Stomach (tissue), 4 donors: ENCODE measurements around the gene MEOX2.

Experiments
- EP300 ChIP-seq: sonication (generic); formaldehyde crosslinking; IDR thresholded peaks from one replicate; pipeline ENCODE4 v1.6.1; 2017; ENCODE audit warnings: antibody characterized with exemption
- TF ChIP-seq, protein P1 (sequence below), 7 experiments: fragments of 450-650 bp in 4 of 7; fragments of 200-600 bp in 3 of 7; sonication (generic) in 3 of 7; IDR thresholded peaks; one replicate each; pipeline ENCODE4 v1.5.1; 2016 to 2019; ENCODE audit warnings: antibody characterized with exemption in 7 of 7, control low read depth in 2 of 7, mild to moderate bottlenecking in 1 of 7

- TF ChIP-seq EP300, result no peak
- TF ChIP-seq, protein P1, sequence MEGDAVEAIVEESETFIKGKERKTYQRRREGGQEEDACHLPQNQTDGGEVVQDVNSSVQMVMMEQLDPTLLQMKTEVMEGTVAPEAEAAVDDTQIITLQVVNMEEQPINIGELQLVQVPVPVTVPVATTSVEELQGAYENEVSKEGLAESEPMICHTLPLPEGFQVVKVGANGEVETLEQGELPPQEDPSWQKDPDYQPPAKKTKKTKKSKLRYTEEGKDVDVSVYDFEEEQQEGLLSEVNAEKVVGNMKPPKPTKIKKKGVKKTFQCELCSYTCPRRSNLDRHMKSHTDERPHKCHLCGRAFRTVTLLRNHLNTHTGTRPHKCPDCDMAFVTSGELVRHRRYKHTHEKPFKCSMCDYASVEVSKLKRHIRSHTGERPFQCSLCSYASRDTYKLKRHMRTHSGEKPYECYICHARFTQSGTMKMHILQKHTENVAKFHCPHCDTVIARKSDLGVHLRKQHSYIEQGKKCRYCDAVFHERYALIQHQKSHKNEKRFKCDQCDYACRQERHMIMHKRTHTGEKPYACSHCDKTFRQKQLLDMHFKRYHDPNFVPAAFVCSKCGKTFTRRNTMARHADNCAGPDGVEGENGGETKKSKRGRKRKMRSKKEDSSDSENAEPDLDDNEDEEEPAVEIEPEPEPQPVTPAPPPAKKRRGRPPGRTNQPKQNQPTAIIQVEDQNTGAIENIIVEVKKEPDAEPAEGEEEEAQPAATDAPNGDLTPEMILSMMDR (IDR thresholded peaks at IDR 0.05), result no peak
These were observed 857 bp downstream of the MEOX2 start for GRCh38 chr7:15685358-15686294.
